ENCODE data around the gene TNNI2.

TNNI2 gene

GRCh38 chr11:1838426-1839144 is at the start of gene TNNI2:
TNNI2 (plus strand) TSS chr11:1838981; CDS start chr11:1839697, 716 bp downstream.
- in situ Hi-C loops (cut with HindIII; ENCODE audit: low sequenced_read_pairs): no loop called here

- in situ Hi-C loops (cut with HindIII; ENCODE audit: low sequenced_read_pairs): no loop called here
Measured at GRCh38 chr11:1791912-1792311, 46.9 kb upstream of the TNNI2 start.

DNA sequence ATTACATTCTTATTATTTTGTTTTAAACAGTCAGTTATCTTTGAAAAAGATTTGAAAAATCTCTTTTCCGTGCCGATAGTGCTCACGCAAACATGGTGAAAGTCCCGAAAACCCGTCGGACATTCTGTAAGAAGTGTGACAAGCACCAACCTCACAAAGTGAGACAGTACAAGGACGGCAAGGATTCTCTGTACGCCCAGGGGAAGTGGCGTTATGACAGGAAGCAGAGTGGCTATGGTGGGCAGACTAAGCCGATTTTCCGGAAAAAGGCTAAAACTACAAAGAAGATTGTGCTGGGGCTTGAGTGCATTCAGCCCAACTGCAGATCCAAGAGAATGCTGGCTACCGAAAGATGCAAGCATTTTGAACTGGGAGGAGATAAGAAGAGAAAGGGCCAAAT is 46.3 kb upstream of the TNNI2 start:
- in situ Hi-C loops (cut with HindIII; ENCODE audit: low sequenced_read_pairs): no loop called here

GRCh38 chr11:1793081-1793480 is 45.7 kb upstream of the TNNI2 start:
- in situ Hi-C loops (cut with HindIII; ENCODE audit: low sequenced_read_pairs): no loop called here

- in situ Hi-C loops (cut with HindIII; ENCODE audit: low sequenced_read_pairs): no loop called here
Measured at GRCh38 chr11:1796413-1797011, 42.3 kb upstream of the TNNI2 start.

DNA sequence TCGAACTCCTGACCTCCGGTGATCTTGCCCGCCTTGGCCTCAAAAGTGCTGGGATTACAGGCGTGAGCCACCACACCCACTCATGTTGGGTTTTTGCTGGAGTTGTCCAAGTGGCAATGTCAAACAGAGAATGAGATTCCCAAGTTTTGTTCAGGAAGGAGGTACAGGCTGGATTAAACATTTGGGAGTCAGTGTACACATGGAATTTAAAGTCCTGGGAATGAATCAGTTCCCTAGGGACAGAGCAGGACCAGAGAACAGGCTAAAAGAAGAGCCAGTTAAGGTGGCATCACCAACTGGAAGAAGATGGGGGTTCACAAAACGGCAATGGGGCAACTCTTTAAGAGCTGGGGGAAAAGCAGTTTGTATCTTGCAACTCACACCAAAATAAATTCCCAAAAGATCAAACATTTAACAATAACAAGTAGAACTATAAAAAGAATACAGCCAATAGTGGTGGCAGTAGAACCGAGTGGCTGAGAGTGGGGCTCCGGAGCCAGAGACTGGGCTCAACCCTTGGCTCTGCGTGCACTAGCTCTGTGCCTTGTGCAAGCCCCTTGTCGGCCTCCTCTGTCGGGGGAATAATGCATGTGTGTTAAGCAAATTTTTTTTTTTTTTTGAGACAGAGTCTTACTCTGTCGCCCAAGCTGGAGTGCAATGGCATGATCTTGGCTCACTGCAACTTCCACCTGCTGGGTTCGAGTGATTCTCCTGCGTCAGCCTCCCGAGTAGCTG is 41.2 kb upstream of the TNNI2 start:
- in situ Hi-C loops (cut with HindIII; ENCODE audit: low sequenced_read_pairs): no loop called here

DNA sequence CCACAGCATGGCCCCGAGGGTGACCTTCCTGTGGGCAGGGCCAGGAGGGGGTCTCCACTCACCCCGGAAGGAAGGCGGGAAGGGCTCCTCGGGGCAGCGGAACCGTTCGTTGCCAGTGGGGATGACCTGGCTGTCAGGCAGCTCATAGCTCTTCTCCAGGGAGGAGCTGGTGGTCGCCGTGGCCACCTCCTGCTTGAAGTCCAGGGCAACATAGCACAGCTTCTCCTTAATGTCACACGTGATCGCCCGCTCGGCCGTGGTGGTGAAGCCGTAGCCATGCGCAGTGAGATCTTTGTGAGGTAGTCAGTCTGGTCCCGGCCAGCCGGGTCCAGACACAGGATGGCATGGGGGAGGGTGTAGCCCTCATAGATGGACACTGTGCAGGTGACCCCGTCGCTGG is 35.5 kb upstream of the TNNI2 start:
- in situ Hi-C loops (cut with HindIII; ENCODE audit: low sequenced_read_pairs): loop anchor here (25.0 kb wide), 1 partner anchor 91 kb away; no protein-coding TSS in a partner anchor

DNA sequence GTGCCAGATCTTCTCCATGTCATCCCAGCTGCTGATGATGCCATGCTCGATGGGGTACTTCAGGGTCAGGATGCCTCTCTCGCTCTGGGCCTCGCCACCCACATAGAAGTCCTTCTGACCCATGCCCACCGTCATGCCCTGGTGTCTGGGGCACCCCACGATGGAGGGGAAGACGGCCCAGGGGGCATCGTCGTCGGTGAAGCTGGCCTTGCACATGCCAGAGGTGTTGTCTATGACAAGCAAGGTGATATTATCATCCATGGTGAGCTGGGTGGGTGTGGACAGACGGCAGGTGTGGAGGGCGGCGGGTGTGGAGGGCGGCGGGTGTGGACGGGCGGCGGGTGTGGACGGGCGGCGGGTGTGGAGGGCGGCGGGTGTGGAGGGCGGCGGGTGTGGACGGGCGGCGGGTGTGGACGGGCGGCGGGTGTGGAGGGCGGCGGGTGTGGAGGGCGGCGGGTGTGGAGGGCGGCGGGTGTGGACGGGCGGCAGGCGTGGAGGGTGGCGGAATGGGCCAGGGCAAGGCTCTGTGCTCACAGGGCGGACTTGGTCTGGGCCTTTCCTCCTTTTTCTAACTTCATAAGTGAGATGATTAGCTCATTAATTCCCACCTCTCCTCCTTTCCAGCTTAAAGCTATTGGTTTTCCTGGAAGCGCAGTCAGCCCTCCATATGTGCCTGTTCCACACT is 34.8 kb upstream of the TNNI2 start:
- in situ Hi-C loops (cut with HindIII; ENCODE audit: low sequenced_read_pairs): loop anchor here (25.0 kb wide), 1 partner anchor 92 kb away; no protein-coding TSS in a partner anchor

DNA sequence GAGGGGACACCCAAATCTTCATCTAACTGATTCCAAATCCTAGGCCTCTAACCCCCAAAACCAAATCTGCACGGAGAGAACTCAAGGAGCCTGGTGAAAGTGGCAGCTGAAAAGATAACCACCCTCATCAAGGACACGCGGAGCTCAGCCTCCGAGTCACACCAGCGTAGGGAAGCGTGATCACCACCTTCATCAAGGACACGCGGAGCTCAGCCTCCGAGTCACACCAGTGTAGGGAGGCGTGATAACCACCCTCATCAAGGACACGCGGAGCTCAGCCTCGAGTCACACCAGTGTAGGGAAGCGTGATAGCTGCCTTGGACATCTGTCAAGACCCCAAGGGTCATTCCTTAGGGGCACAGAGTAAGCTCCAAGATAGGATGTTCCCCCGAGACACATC is 33.3 kb upstream of the TNNI2 start:
- in situ Hi-C loops (cut with HindIII; ENCODE audit: low sequenced_read_pairs): loop anchor here (25.0 kb wide), 1 partner anchor 93 kb away; no protein-coding TSS in a partner anchor

GRCh38 chr11:1807264-1807995 is 31.4 kb upstream of the TNNI2 start:
- in situ Hi-C loops (cut with HindIII; ENCODE audit: low sequenced_read_pairs): loop anchor here (25.0 kb wide), 1 partner anchor 95 kb away; no protein-coding TSS in a partner anchor

DNA sequence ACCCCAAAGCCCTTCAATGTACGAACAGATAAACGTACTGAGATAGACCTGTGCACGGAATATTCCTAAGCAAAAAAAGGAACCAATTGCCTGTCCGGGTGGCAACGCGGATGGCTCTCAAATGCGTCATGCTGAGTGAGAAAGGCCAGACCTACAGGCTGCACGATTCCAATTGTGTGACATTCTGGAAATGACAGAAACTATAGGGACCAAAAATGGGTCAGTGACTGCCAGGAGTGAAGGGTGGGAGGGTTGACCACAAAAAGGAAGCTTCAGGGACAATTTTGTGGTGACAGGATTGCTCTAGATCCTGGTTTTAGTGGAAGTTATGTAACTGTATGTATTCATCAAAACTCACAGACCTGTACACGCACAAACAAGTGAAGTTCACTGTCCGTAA is 28.0 kb upstream of the TNNI2 start:
- in situ Hi-C loops (cut with HindIII; ENCODE audit: low sequenced_read_pairs): loop anchor here (25.0 kb wide), 1 partner anchor 98 kb away; no protein-coding TSS in a partner anchor

- in situ Hi-C loops (cut with HindIII; ENCODE audit: low sequenced_read_pairs): loop anchor here (25.0 kb wide), 1 partner anchor 100 kb away; no protein-coding TSS in a partner anchor
Measured at GRCh38 chr11:1812274-1812673, 26.5 kb upstream of the TNNI2 start.

DNA sequence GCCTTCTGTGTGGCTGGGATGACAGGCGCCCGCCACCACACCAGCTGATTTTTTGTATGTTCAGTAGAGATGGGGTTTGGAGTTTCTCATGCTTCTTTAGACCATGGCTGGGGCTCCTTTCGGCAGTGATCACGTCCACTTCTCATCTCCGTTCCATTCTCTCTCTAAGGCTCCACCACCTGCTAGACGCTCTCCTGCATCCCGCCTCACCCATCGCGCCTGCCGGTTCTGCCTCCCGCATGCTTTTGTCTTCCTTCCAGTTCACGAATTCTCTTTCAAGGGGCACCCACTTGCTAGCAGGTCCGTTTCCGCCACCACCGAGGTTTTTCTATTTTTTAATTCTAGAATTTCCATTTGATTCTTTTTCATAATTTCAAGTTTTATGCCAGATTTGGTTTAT is 26.0 kb upstream of the TNNI2 start:
- in situ Hi-C loops (cut with HindIII; ENCODE audit: low sequenced_read_pairs): loop anchor here (25.0 kb wide), 1 partner anchor 100 kb away; no protein-coding TSS in a partner anchor

GRCh38 chr11:1813356-1813755 is 25.4 kb upstream of the TNNI2 start:
- in situ Hi-C loops (cut with HindIII; ENCODE audit: low sequenced_read_pairs): loop anchor here (25.0 kb wide), 1 partner anchor 101 kb away; no protein-coding TSS in a partner anchor

GRCh38 chr11:1814691-1815090 is 24.1 kb upstream of the TNNI2 start:
- in situ Hi-C loops (cut with HindIII; ENCODE audit: low sequenced_read_pairs): loop anchor here (25.0 kb wide), 1 partner anchor 102 kb away; no protein-coding TSS in a partner anchor

GRCh38 chr11:1815311-1815710 is 23.5 kb upstream of the TNNI2 start:
- in situ Hi-C loops (cut with HindIII; ENCODE audit: low sequenced_read_pairs): loop anchor here (25.0 kb wide), 1 partner anchor 103 kb away; no protein-coding TSS in a partner anchor

DNA sequence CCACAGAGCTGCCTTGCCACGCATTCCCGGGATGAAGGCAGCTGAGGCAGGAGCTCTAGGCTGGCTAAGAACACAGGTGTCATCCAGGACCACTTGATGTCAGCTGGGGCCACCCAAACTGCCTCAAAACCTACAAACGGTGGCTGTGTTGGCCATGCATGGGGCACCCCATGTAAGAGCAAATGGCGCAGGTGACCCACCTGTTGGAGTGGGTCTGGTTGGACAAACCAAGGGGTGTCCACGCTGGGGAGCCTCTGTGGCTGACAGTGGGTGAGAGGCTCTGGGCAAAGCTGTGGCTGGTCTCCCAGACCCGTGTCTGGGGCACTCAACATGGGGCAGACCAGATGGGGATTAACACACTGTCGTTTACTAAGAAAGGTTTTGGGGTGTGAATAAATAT is 23.0 kb upstream of the TNNI2 start:
- in situ Hi-C loops (cut with HindIII; ENCODE audit: low sequenced_read_pairs): loop anchor here (25.0 kb wide), 1 partner anchor 103 kb away; no protein-coding TSS in a partner anchor

GRCh38 chr11:1817000-1817399 is 21.8 kb upstream of the TNNI2 start:
- in situ Hi-C loops (cut with HindIII; ENCODE audit: low sequenced_read_pairs): loop anchor here (25.0 kb wide), 1 partner anchor 105 kb away; no protein-coding TSS in a partner anchor

DNA sequence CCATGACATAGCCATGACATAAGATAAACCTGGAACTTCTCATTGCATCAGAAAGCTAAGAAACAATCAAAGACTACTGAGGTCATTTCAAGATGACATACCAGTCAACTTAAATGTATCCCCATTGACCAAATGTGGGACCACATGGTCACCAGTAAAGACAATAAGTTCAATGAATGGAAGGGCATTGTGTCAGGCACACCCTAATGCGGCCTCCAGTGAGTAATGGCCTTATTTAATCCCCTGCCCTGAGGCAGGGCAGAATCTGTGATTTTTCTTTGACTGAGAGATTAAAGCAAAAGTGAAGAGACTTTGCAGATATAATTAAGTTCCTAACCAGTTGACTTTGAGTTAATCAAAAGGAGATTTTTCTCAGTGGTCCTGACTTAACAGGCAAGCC is 21.3 kb upstream of the TNNI2 start:
- in situ Hi-C loops (cut with HindIII; ENCODE audit: low sequenced_read_pairs): loop anchor here (25.0 kb wide), 1 partner anchor 105 kb away; no protein-coding TSS in a partner anchor

GRCh38 chr11:1819074-1819473 is 19.7 kb upstream of the TNNI2 start:
- in situ Hi-C loops (cut with HindIII; ENCODE audit: low sequenced_read_pairs): loop anchor here (25.0 kb wide), 1 partner anchor 107 kb away; no protein-coding TSS in a partner anchor
